ENCODE measurements around the gene SLC7A7.
"Not testable (repeated sequence)": the region's sequence is repeated elsewhere in the genome, so short reads cannot be mapped to it uniquely, and the experiment has no call there.

SLC7A7 gene

GRCh38 chr14:22822016-22822570, 6.9 kb upstream of the SLC7A7 start:
- no peak for DNase-seq (ENCODE audit: low spot score)

GRCh38 chr14:22821193-22822015, 6.2 kb upstream of the SLC7A7 start:
- no peak for DNase-seq (ENCODE audit: low spot score)

GRCh38 chr14:22820731-22821130, 5.5 kb upstream of the SLC7A7 start:
- no peak for DNase-seq (ENCODE audit: low spot score)

- DNase-seq (ENCODE audit: low spot score) = no peak
Measured at GRCh38 chr14:22819151-22819988, 4.1 kb upstream of the SLC7A7 start.

- DNase-seq (ENCODE audit: low spot score) = no peak
Measured at GRCh38 chr14:22814373-22814772, 862 bp downstream of the SLC7A7 start.

- no peak for DNase-seq (ENCODE audit: low spot score)
Measured at GRCh38 chr14:22813145-22813544, 2.1 kb downstream of the SLC7A7 start.

- no peak for DNase-seq (ENCODE audit: low spot score)
Measured at GRCh38 chr14:22812744-22813143, 2.5 kb downstream of the SLC7A7 start.

- DNase-seq (ENCODE audit: low spot score) = no peak
Measured at GRCh38 chr14:22811722-22812121, 3.5 kb downstream of the SLC7A7 start.

GRCh38 chr14:22808388-22809209, 6.6 kb downstream of the SLC7A7 start:
- DNase-seq (ENCODE audit: low spot score) = no peak

GRCh38 chr14:22807432-22808087, 7.7 kb downstream of the SLC7A7 start:
- DNase-seq (ENCODE audit: low spot score) = no peak

GRCh38 chr14:22805235-22805634, 10.0 kb downstream of the SLC7A7 start:
- DNase-seq (ENCODE audit: low spot score) = not testable (repeated sequence)

GRCh38 chr14:22803687-22803974, 11.6 kb downstream of the SLC7A7 start:
- DNase-seq (ENCODE audit: low spot score) = no peak

GRCh38 chr14:22802860-22803686, 12.2 kb downstream of the SLC7A7 start:
- no peak for DNase-seq (ENCODE audit: low spot score)

GRCh38 chr14:22801716-22802115, 13.5 kb downstream of the SLC7A7 start:
- no peak for DNase-seq (ENCODE audit: low spot score)

GRCh38 chr14:22800346-22800745, 14.9 kb downstream of the SLC7A7 start:
- no peak for DNase-seq (ENCODE audit: low spot score)

GRCh38 chr14:22798528-22798927, 16.7 kb downstream of the SLC7A7 start:
- DNase-seq (ENCODE audit: low spot score) = no peak

GRCh38 chr14:22797017-22797917, 18.0 kb downstream of the SLC7A7 start:
- no peak for DNase-seq (ENCODE audit: low spot score)

- no peak for DNase-seq (ENCODE audit: low spot score)
Measured at GRCh38 chr14:22796087-22796707, 19.0 kb downstream of the SLC7A7 start.

GRCh38 chr14:22794551-22794951, 20.7 kb downstream of the SLC7A7 start:
- no peak for DNase-seq (ENCODE audit: low spot score)
